GM12878 (cell line): ENCODE data around the gene OTUB1.

Source experiments
- BCL3 ChIP-seq: IDR thresholded peaks from 2 replicates; pipeline ENCODE4 v1.6.1; 2011; ENCODE audit warnings: borderline replicate concordance, low read depth, mild to moderate bottlenecking, moderate library complexity, low read length; ENCODE audit not compliant: insufficient read depth, poor library complexity, severe bottlenecking
- CTCF ChIP-seq, 3 experiments: IDR thresholded peaks in 2 of 3; conservative IDR thresholded peaks in 1 of 3; 2 replicates each; pipeline ENCODE4 v1.5.1; 2011; ENCODE audit warnings: low read depth in 3 of 3, low read length in 3 of 3, mild to moderate bottlenecking in 3 of 3, control low read depth in 2 of 3, moderate library complexity in 2 of 3, inconsistent platforms in 1 of 3, mixed read lengths in 1 of 3; ENCODE audit not compliant: control insufficient read depth in 2 of 3, insufficient read depth in 1 of 3; ENCODE audit errors: extremely low read depth in 1 of 3
- EGR1 ChIP-seq, 2 experiments: IDR thresholded peaks; 1 replicate in 1 of 2; 2 replicates in 1 of 2; pipeline ENCODE4 v1.6.1; 2011 to 2012; ENCODE audit warnings: low read depth in 2 of 2, low read length in 2 of 2, borderline replicate concordance in 1 of 2, mild to moderate bottlenecking in 1 of 2, moderate library complexity in 1 of 2
- ESRRA ChIP-seq: IDR thresholded peaks from 2 replicates; pipeline ENCODE4 v1.6.1; 2012; ENCODE audit warnings: mild to moderate bottlenecking, low read length, improper control_type of control experiment
- NFIC ChIP-seq: IDR thresholded peaks from 2 replicates; pipeline ENCODE4 v1.6.1; 2012; ENCODE audit warnings: low read depth, mild to moderate bottlenecking, inconsistent platforms, low read length, moderate library complexity
- POLR2AphosphoS5 ChIP-seq: IDR thresholded peaks from 2 replicates; pipeline ENCODE4 v1.6.1; 2011; ENCODE audit warnings: mild to moderate bottlenecking, low read length, inconsistent platforms
- ZNF274 ChIP-seq: IDR thresholded peaks from one replicate; pipeline ENCODE4 v1.8.0; 2011; ENCODE audit not compliant: insufficient read length, insufficient read depth

- TF ChIP-seq BCL3 (no peak), ZNF274 (no peak), ESRRA (no peak), NFIC (no peak), CTCF (IDR thresholded peaks at IDR 0.05 in 2 of 3, conservative IDR thresholded peaks at IDR 0.05 in 1 of 3; ENCODE audit: control insufficient read depth in 2 of 3, extremely low read depth in 1 of 3, insufficient read depth in 1 of 3, low read depth in 3 of 3, low read length in 3 of 3) (no peak), POLR2AphosphoS5 (no peak), EGR1 (IDR thresholded peaks at IDR 0.05; ENCODE audit: borderline replicate concordance in 1 of 2, low read depth in 2 of 2, low read length in 2 of 2) (no peak)
Observed at GRCh38 chr11:64019106-64020037, 33.1 kb downstream of the OTUB1 start.
